ENCODE measurements around the gene ARHGAP1. TPM values are rescaled to one million over a fixed set of nuclear protein-coding genes. Genes with fewer than 3 reads are reported as not detected.
A peak's percentile ranks its signal among the peaks of the same experiment; 100 is the strongest.
"Not testable (repeated sequence)": the region's sequence is repeated elsewhere in the genome, so short reads cannot be mapped to it uniquely, and the experiment has no call there.

ARHGAP1 gene
- total and polyA plus RNA-seq, 2 experiments from 2014 or later, result 54.3 to 98.5 TPM

GRCh38 chr11:46721286-46721685, 20.9 kb upstream of the ARHGAP1 start:
- no peak overlapping the region for H3K4me3 ChIP-seq
- 61 to 67% methylated on average over 6 of the region's 6 CpGs for WGBS, 2 experiments (ENCODE audit: low coverage in 1 of 2, low lambda C conversion rate in 2 of 2, missing lambda C conversion rate in 2 of 2)
- H3K4me2 ChIP-seq (ENCODE audit: unreplicated experiment), result no peak overlapping the region
- no peaks in the 10 kb centered on the region for H3K4me1 ChIP-seq (ENCODE audit: insufficient read depth)
- TF ChIP-seq EZH2phosphoT487 (IDR thresholded peaks at IDR 0.05; ENCODE audit: insufficient read depth, low read depth) (no peak), EZH2 (IDR thresholded peaks at IDR 0.05; ENCODE audit: insufficient read depth, poor library complexity, severe bottlenecking) (no peak)
- no peaks in the 10 kb centered on the region for H3K27me3 ChIP-seq (replicated peaks; ENCODE audit: insufficient read depth)
- no peaks in the 10 kb centered on the region for H3K36me3 ChIP-seq (ENCODE audit: low read depth)
- no peaks in the 10 kb centered on the region for H3K9me2 ChIP-seq (ENCODE audit: insufficient read depth)
- no peaks in the 10 kb centered on the region for H3K79me2 ChIP-seq (ENCODE audit: insufficient read depth)
- no peaks in the 10 kb centered on the region for H3K9me3 ChIP-seq (ENCODE audit: low read depth)
- in situ Hi-C loops (cut with MboI), result no loop called here
- H3F3A ChIP-seq (ENCODE audit: insufficient read depth), result no peaks in the 10 kb centered on the region
- no peaks in the 10 kb centered on the region for H4K20me1 ChIP-seq (ENCODE audit: insufficient read depth)
- H2AFZ ChIP-seq, result no peak overlapping the region
- DNase-seq, result no peak
- no peak overlapping the region for H3K27ac ChIP-seq
- H3K9ac ChIP-seq, result no peak overlapping the region

- H3K9me2 ChIP-seq (ENCODE audit: insufficient read depth), result no peaks in the 10 kb centered on the region
- H3K4me3 ChIP-seq, result no peak overlapping the region
- no peak for DNase-seq
- H3K9ac ChIP-seq, result no peak overlapping the region
- no peak overlapping the region for H3K27ac ChIP-seq
- in situ Hi-C loops (cut with MboI), result no loop called here
- no peaks in the 10 kb centered on the region for H3K27me3 ChIP-seq (replicated peaks; ENCODE audit: insufficient read depth)
- TF ChIP-seq EZH2phosphoT487 (IDR thresholded peaks at IDR 0.05; ENCODE audit: insufficient read depth, low read depth), result no peak
- no peak for TF ChIP-seq EZH2 (IDR thresholded peaks at IDR 0.05; ENCODE audit: insufficient read depth, poor library complexity, severe bottlenecking)
- no peak overlapping the region for H2AFZ ChIP-seq
- H3K36me3 ChIP-seq (ENCODE audit: low read depth), result no peaks in the 10 kb centered on the region
- WGBS, 2 experiments (ENCODE audit: low coverage in 1 of 2, low lambda C conversion rate in 2 of 2, missing lambda C conversion rate in 2 of 2), result 83 to 84% methylated on average over 25 of the region's 25 CpGs
- H3K79me2 ChIP-seq (ENCODE audit: insufficient read depth), result no peaks in the 10 kb centered on the region
- peaks cover 6% of the 10 kb centered on the region for H3K4me1 ChIP-seq (ENCODE audit: insufficient read depth)
- no peaks in the 10 kb centered on the region for H4K20me1 ChIP-seq (ENCODE audit: insufficient read depth)
- H3F3A ChIP-seq (ENCODE audit: insufficient read depth), result peaks cover 4% of the 10 kb centered on the region; the same call in 1 of the 2 replicates
- H3K9me3 ChIP-seq (ENCODE audit: low read depth), result no peaks in the 10 kb centered on the region
- no peak overlapping the region for H3K4me2 ChIP-seq (ENCODE audit: unreplicated experiment)
Measured at GRCh38 chr11:46719543-46720218, 19.3 kb upstream of the ARHGAP1 start.

- in situ Hi-C loops (cut with MboI), result no loop called here
- no peak for DNase-seq
- H3F3A ChIP-seq (ENCODE audit: insufficient read depth), result peaks cover 8% of the 10 kb centered on the region; the same call in 1 of the 2 replicates
- H3K9ac ChIP-seq, result no peak within 1 kb of the TSS
- TF ChIP-seq EZH2phosphoT487 (IDR thresholded peaks at IDR 0.05; ENCODE audit: insufficient read depth, low read depth) (no peak), EZH2 (IDR thresholded peaks at IDR 0.05; ENCODE audit: insufficient read depth, poor library complexity, severe bottlenecking) (no peak)
- H3K79me2 ChIP-seq (ENCODE audit: insufficient read depth), result no peaks in the 10 kb centered on the region
- H3K4me3 ChIP-seq, result no peak within 1 kb of the TSS
- H3K27me3 ChIP-seq (replicated peaks; ENCODE audit: insufficient read depth), result no peaks in the 10 kb centered on the region
- H3K4me1 ChIP-seq (ENCODE audit: insufficient read depth), result peaks cover 10% of the 10 kb centered on the region
- no peaks in the 10 kb centered on the region for H3K36me3 ChIP-seq (ENCODE audit: low read depth)
- H3K4me2 ChIP-seq (ENCODE audit: unreplicated experiment), result no peak within 1 kb of the TSS
- H3K9me2 ChIP-seq (ENCODE audit: insufficient read depth), result no peaks in the 10 kb centered on the region
- WGBS, 2 experiments (ENCODE audit: low coverage in 1 of 2, low lambda C conversion rate in 2 of 2, missing lambda C conversion rate in 2 of 2), result 86 to 94% methylated on average over 5 to 7 of the region's 7 CpGs
- H3K9me3 ChIP-seq (ENCODE audit: low read depth), result no peaks in the 10 kb centered on the region
- H2AFZ ChIP-seq, result peak within 1 kb of the TSS; percentile 23; the same call in 1 of the 2 replicates
- no peak within 1 kb of the TSS for H3K27ac ChIP-seq
- H4K20me1 ChIP-seq (ENCODE audit: insufficient read depth), result no peaks in the 10 kb centered on the region
Measured at GRCh38 chr11:46719048-46719542, 18.7 kb upstream of the ARHGAP1 start, which contains the start of gene F2. TSS of gene F2 (plus strand) at chr11:46719213. CDS start at chr11:46719236, 23 bp downstream.

GRCh38 chr11:46718155-46719019, 18.0 kb upstream of the ARHGAP1 start:
- no peak for DNase-seq
- no peaks in the 10 kb centered on the region for H3K27me3 ChIP-seq (replicated peaks; ENCODE audit: insufficient read depth)
- H3K9me2 ChIP-seq (ENCODE audit: insufficient read depth), result no peaks in the 10 kb centered on the region
- H2AFZ ChIP-seq, result peak overlapping the region; percentile 23; the same call in 1 of the 2 replicates
- no peak overlapping the region for H3K9ac ChIP-seq
- H3K36me3 ChIP-seq (ENCODE audit: low read depth), result no peaks in the 10 kb centered on the region
- H3K4me2 ChIP-seq (ENCODE audit: unreplicated experiment), result no peak overlapping the region
- 90 to 92% methylated on average over 11 of the region's 11 CpGs for WGBS, 2 experiments (ENCODE audit: low coverage in 1 of 2, low lambda C conversion rate in 2 of 2, missing lambda C conversion rate in 2 of 2)
- H4K20me1 ChIP-seq (ENCODE audit: insufficient read depth), result no peaks in the 10 kb centered on the region
- in situ Hi-C loops (cut with MboI), result no loop called here
- no peaks in the 10 kb centered on the region for H3K79me2 ChIP-seq (ENCODE audit: insufficient read depth)
- H3K4me3 ChIP-seq, result no peak overlapping the region
- no peaks in the 10 kb centered on the region for H3K9me3 ChIP-seq (ENCODE audit: low read depth)
- peaks cover 14% of the 10 kb centered on the region for H3K4me1 ChIP-seq (ENCODE audit: insufficient read depth)
- peaks cover 10% of the 10 kb centered on the region; the same call in 1 of the 2 replicates for H3F3A ChIP-seq (ENCODE audit: insufficient read depth)
- H3K27ac ChIP-seq, result no peak overlapping the region
- TF ChIP-seq EZH2phosphoT487 (IDR thresholded peaks at IDR 0.05; ENCODE audit: insufficient read depth, low read depth) (no peak), EZH2 (IDR thresholded peaks at IDR 0.05; ENCODE audit: insufficient read depth, poor library complexity, severe bottlenecking) (no peak)

- H4K20me1 ChIP-seq (ENCODE audit: insufficient read depth); H3F3A ChIP-seq (ENCODE audit: insufficient read depth); H3K27me3 ChIP-seq (replicated peaks; ENCODE audit: insufficient read depth); H2AFZ ChIP-seq; H3K9ac ChIP-seq; H3K9me3 ChIP-seq (ENCODE audit: low read depth); in situ Hi-C loops (cut with MboI); H3K4me2 ChIP-seq (ENCODE audit: unreplicated experiment); H3K79me2 ChIP-seq (ENCODE audit: insufficient read depth); H3K27ac ChIP-seq; H3K9me2 ChIP-seq (ENCODE audit: insufficient read depth); H3K36me3 ChIP-seq (ENCODE audit: low read depth); DNase-seq; H3K4me3 ChIP-seq: not testable (repeated sequence)
- H3K4me1 ChIP-seq (ENCODE audit: insufficient read depth), result peaks cover 14% of the 10 kb centered on the region
- 76 to 98% methylated on average over 2 of the region's 2 CpGs for WGBS, 2 experiments (ENCODE audit: low coverage in 1 of 2, low lambda C conversion rate in 2 of 2, missing lambda C conversion rate in 2 of 2)
Measured at GRCh38 chr11:46717825-46718154, 17.4 kb upstream of the ARHGAP1 start.

All from GM23248 (cell line).